Ishikawa (cell line): ENCODE data around the gene IDH2.

Experiments used
- CREB1 ChIP-seq: IDR thresholded peaks from 2 replicates; pipeline ENCODE4 v1.6.1; 2012; ENCODE audit warnings: low read depth
- EGR1 ChIP-seq: IDR thresholded peaks from 2 replicates; pipeline ENCODE4 v1.6.1; 2012
- EP300 ChIP-seq: IDR thresholded peaks from 2 replicates; pipeline ENCODE4 v1.6.1; 2012; ENCODE audit warnings: borderline replicate concordance
- FOXM1 ChIP-seq: IDR thresholded peaks from 2 replicates; pipeline ENCODE4 v1.6.1; 2012; ENCODE audit warnings: low read depth, borderline replicate concordance
- RAD21 ChIP-seq: IDR thresholded peaks from 2 replicates; pipeline ENCODE4 v1.6.1; 2012; ENCODE audit warnings: low read depth
- TAF1 ChIP-seq: IDR thresholded peaks from 2 replicates; pipeline ENCODE4 v1.6.1; 2012; ENCODE audit warnings: low read depth, mild to moderate bottlenecking
- TEAD4 ChIP-seq: IDR thresholded peaks from 2 replicates; pipeline ENCODE4 v1.6.1; 2012
- YY1 ChIP-seq: IDR thresholded peaks from 2 replicates; pipeline ENCODE4 v1.6.1; 2012; ENCODE audit warnings: low read depth
- ZBTB7A ChIP-seq: IDR thresholded peaks from 2 replicates; pipeline ENCODE4 v1.6.1; 2012; ENCODE audit warnings: low read depth
- TF ChIP-seq, protein P1 (sequence below): IDR thresholded peaks from 2 replicates; pipeline ENCODE4 v1.6.1; 2012
- TF ChIP-seq, protein P2 (sequence below): IDR thresholded peaks from 2 replicates; pipeline ENCODE4 v1.6.1; 2012; ENCODE audit warnings: low read depth, mild to moderate bottlenecking

DNA sequence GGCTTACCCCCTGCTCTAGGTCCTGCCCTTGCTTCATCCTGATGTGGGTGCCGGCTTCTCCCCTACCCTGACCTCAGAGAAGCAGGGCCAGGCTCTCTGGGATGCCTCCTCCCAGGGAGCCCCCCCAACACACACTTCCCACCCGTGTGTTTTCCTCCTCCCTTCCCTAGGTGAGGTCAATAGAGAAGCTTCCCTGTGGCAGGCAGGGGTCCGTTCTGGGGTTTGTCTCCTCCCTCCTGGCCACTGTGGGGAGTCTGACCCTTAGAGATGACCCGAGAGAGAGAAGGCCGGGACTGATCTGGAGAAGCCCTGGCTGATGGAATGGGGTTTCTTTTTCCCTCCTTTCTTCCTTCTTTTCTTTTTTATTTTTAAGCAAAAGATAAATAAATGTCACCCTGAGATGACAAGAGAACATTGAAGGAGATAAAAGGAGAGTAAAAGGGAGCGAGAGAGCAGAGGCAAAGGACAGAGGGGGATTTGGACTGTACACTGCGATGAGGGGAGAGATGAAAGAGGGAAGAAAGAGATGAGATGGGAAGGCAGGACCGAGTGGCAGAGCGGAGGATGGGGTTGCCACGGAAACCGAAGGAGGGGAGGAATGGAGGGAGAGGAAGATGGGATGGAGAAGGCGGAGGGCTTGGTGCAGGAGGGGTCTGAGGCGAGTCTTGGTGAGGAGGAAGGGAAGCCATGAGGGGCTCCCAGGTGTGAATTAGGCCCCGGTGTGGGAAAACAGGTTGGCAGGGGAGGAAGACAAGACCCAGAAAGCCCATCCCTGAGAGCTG, 48.4 kb downstream of the IDH2 start:
- TF ChIP-seq CREB1 (no peak), RAD21 (no peak), EP300 (no peak), FOXM1 (no peak), TEAD4 (no peak), EGR1 (no peak), YY1 (no peak), ZBTB7A (no peak), TAF1 (no peak)
- TF ChIP-seq, protein P1, sequence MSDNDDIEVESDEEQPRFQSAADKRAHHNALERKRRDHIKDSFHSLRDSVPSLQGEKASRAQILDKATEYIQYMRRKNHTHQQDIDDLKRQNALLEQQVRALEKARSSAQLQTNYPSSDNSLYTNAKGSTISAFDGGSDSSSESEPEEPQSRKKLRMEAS: no peak
- TF ChIP-seq, protein P2, sequence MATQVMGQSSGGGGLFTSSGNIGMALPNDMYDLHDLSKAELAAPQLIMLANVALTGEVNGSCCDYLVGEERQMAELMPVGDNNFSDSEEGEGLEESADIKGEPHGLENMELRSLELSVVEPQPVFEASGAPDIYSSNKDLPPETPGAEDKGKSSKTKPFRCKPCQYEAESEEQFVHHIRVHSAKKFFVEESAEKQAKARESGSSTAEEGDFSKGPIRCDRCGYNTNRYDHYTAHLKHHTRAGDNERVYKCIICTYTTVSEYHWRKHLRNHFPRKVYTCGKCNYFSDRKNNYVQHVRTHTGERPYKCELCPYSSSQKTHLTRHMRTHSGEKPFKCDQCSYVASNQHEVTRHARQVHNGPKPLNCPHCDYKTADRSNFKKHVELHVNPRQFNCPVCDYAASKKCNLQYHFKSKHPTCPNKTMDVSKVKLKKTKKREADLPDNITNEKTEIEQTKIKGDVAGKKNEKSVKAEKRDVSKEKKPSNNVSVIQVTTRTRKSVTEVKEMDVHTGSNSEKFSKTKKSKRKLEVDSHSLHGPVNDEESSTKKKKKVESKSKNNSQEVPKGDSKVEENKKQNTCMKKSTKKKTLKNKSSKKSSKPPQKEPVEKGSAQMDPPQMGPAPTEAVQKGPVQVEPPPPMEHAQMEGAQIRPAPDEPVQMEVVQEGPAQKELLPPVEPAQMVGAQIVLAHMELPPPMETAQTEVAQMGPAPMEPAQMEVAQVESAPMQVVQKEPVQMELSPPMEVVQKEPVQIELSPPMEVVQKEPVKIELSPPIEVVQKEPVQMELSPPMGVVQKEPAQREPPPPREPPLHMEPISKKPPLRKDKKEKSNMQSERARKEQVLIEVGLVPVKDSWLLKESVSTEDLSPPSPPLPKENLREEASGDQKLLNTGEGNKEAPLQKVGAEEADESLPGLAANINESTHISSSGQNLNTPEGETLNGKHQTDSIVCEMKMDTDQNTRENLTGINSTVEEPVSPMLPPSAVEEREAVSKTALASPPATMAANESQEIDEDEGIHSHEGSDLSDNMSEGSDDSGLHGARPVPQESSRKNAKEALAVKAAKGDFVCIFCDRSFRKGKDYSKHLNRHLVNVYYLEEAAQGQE: no peak
